H9 (cell line): Measurements from ENCODE around the gene ASTN1. TPM values are rescaled to one million over a fixed set of nuclear protein-coding genes. Genes with fewer than 3 reads are reported as not detected.

ENCODE experiments used
- DNase-seq: peaks from one replicate; pipeline ENCODE4 v3.0.0-alpha.2; 2017
- H2AFZ ChIP-seq: one replicate; pipeline ENCODE4 v1.6.1; 2013; ENCODE audit warnings: mild to moderate bottlenecking, low read length, control low read depth, moderate library complexity
- H2AK5ac ChIP-seq: 2 replicates; pipeline ENCODE4 v1.6.1; 2013; ENCODE audit warnings: low read length, control low read depth, mixed read lengths; ENCODE audit not compliant: insufficient read length
- H2BK120ac ChIP-seq: one replicate; pipeline ENCODE4 v1.6.1; 2013; ENCODE audit warnings: low read depth, mild to moderate bottlenecking, low read length, control low read depth, inconsistent platforms; ENCODE audit not compliant: poor library complexity, severe bottlenecking
- H2BK12ac ChIP-seq: 2 replicates; pipeline ENCODE4 v1.6.1; 2013; ENCODE audit warnings: low read length, control low read depth, mixed read lengths, low read depth; ENCODE audit not compliant: insufficient read length
- H2BK15ac ChIP-seq: 2 replicates; pipeline ENCODE4 v1.6.1; 2013; ENCODE audit warnings: low read depth, low read length, control low read depth
- H2BK20ac ChIP-seq: one replicate; pipeline ENCODE4 v1.6.1; 2013; ENCODE audit warnings: low read depth, mild to moderate bottlenecking, low read length, control low read depth, inconsistent platforms; ENCODE audit not compliant: poor library complexity, severe bottlenecking
- H2BK5ac ChIP-seq: 2 replicates; pipeline ENCODE4 v1.6.1; 2013; ENCODE audit warnings: low read length, control low read depth, mixed read lengths; ENCODE audit not compliant: insufficient read length
- H3K14ac ChIP-seq: 2 replicates; pipeline ENCODE4 v1.6.1; 2013; ENCODE audit warnings: low read length, control low read depth; ENCODE audit not compliant: insufficient read depth
- H3K18ac ChIP-seq: 2 replicates; pipeline ENCODE4 v1.6.1; 2013; ENCODE audit warnings: low read depth, mild to moderate bottlenecking, mixed read lengths, low read length, control low read depth; ENCODE audit not compliant: insufficient read length
- H3K23ac ChIP-seq: 2 replicates; pipeline ENCODE4 v1.6.1; 2013; ENCODE audit warnings: low read length, control low read depth, mixed read lengths, low read depth; ENCODE audit not compliant: insufficient read length
- H3K23me2 ChIP-seq: 2 replicates; pipeline ENCODE4 v1.6.1; 2013; ENCODE audit warnings: low read depth, mild to moderate bottlenecking, mixed read lengths, low read length, control low read depth; ENCODE audit not compliant: insufficient read length, poor library complexity, severe bottlenecking
- H3K27ac ChIP-seq: 2 replicates; pipeline ENCODE4 v1.5.1; 2013; ENCODE audit warnings: low read length, control low read depth, mixed read lengths, low read depth; ENCODE audit not compliant: insufficient read length
- H3K27me3 ChIP-seq: 2 replicates; pipeline ENCODE4 v1.6.1; 2013; ENCODE audit warnings: low read length, control low read depth, inconsistent platforms; ENCODE audit not compliant: insufficient read depth
- H3K4ac ChIP-seq: 2 replicates; pipeline ENCODE4 v1.6.1; 2013; ENCODE audit warnings: low read depth, mild to moderate bottlenecking, control low read depth, inconsistent platforms, low read length, moderate library complexity
- H3K4me1 ChIP-seq: 2 replicates; pipeline ENCODE4 v1.6.1; 2013; ENCODE audit warnings: low read length, control low read depth, inconsistent platforms; ENCODE audit not compliant: insufficient read depth
- H3K4me2 ChIP-seq: 2 replicates; pipeline ENCODE4 v1.6.1; 2013; ENCODE audit warnings: low read length, control low read depth, mixed read lengths; ENCODE audit not compliant: insufficient read length, insufficient read depth
- H3K56ac ChIP-seq: 2 replicates; pipeline ENCODE4 v1.6.1; 2013; ENCODE audit warnings: low read depth, mild to moderate bottlenecking, mixed read lengths, low read length, control low read depth; ENCODE audit not compliant: insufficient read length
- H3K79me1 ChIP-seq: 2 replicates; pipeline ENCODE4 v1.6.1; 2013; ENCODE audit warnings: low read depth, mild to moderate bottlenecking, moderate library complexity, low read length, control low read depth, inconsistent platforms; ENCODE audit not compliant: insufficient read depth, poor library complexity, severe bottlenecking
- H3K79me2 ChIP-seq: 2 replicates; pipeline ENCODE4 v1.6.1; 2013; ENCODE audit warnings: low read length, control low read depth, inconsistent platforms; ENCODE audit not compliant: insufficient read depth
- H3K9ac ChIP-seq: 2 replicates; pipeline ENCODE4 v1.6.1; 2013; ENCODE audit warnings: low read length, control low read depth, mixed read lengths; ENCODE audit not compliant: insufficient read length; ENCODE audit errors: extremely low read depth
- H3K9me3 ChIP-seq: one replicate; pipeline ENCODE4 v1.6.1; 2013; ENCODE audit warnings: low read depth, low read length, inconsistent platforms; ENCODE audit not compliant: control insufficient read depth
- H3T11ph ChIP-seq: one replicate; pipeline ENCODE4 v1.6.1; 2013; ENCODE audit warnings: mild to moderate bottlenecking, low read length, control low read depth, inconsistent platforms
- H4K20me1 ChIP-seq: one replicate; pipeline ENCODE4 v1.6.1; 2013; ENCODE audit not compliant: control insufficient read depth, insufficient read length, insufficient read depth
- H4K5ac ChIP-seq: 2 replicates; pipeline ENCODE4 v1.6.1; 2013; ENCODE audit warnings: low read depth, mild to moderate bottlenecking, mixed read lengths, low read length, control low read depth; ENCODE audit not compliant: insufficient read length
- H4K8ac ChIP-seq: replicated peaks from 2 replicates; pipeline ENCODE4 v1.6.1; 2013; ENCODE audit warnings: low read length, control low read depth, mixed read lengths, low read depth; ENCODE audit not compliant: insufficient read length
- H4K91ac ChIP-seq: 2 replicates; pipeline ENCODE4 v1.6.1; 2013; ENCODE audit warnings: low read depth, mild to moderate bottlenecking, moderate library complexity, mixed read lengths, low read length, control low read depth; ENCODE audit not compliant: insufficient read length
- H3K27ac Mint-ChIP-seq, 3 experiments: 2 replicates in 2 of 3; 3 replicates in 1 of 3; pipeline ENCODE4 v1.8.0; 2020 to 2021; ENCODE audit warnings: mixed read lengths in 3 of 3, mild to moderate bottlenecking in 1 of 3, moderate library complexity in 1 of 3
- H3K27me3 Mint-ChIP-seq: 2 replicates; pipeline ENCODE4 v1.8.0; 2021; ENCODE audit warnings: low read depth, mild to moderate bottlenecking, moderate library complexity, mixed read lengths
- H3K36me3 Mint-ChIP-seq, 3 experiments: 2 replicates in 2 of 3; 3 replicates in 1 of 3; pipeline ENCODE4 v1.8.0; 2020 to 2021; ENCODE audit warnings: low read depth in 3 of 3, mixed read lengths in 3 of 3; ENCODE audit not compliant: insufficient read depth in 1 of 3
- H3K4me1 Mint-ChIP-seq, 2 experiments: 2 replicates each; pipeline ENCODE4 v1.8.0; 2020; ENCODE audit warnings: mixed read lengths in 2 of 2
- H3K4me3 Mint-ChIP-seq, 2 experiments: 2 replicates in 1 of 2; 3 replicates in 1 of 2; pipeline ENCODE4 v1.8.0; 2020 to 2021; ENCODE audit warnings: mild to moderate bottlenecking in 2 of 2, mixed read lengths in 2 of 2, moderate library complexity in 1 of 2
- H3K9me3 Mint-ChIP-seq, 2 experiments: 2 replicates in 1 of 2; 3 replicates in 1 of 2; pipeline ENCODE4 v1.8.0; 2020; ENCODE audit warnings: mild to moderate bottlenecking in 2 of 2, mixed read lengths in 2 of 2, moderate library complexity in 1 of 2
- CTCF ChIP-seq: fragments of 200-600 bp; sonication (generic); conservative IDR thresholded peaks from 3 replicates; pipeline ENCODE4 v1.8.0; 2021; ENCODE audit warnings: antibody characterized with exemption, mild to moderate bottlenecking
- WGBS: extraction: QIAGEN DNeasy Blood & Tissue Kit; methylation state at CpG from one replicate; pipeline ENCODE4 v1.1.7; 2013; ENCODE audit warnings: missing lambda C conversion rate, low lambda C conversion rate, mixed read lengths; ENCODE audit not compliant: insufficient read length; ENCODE audit errors: extremely low coverage; 5-methylcytosine and 5-hydroxymethylcytosine counted together
- total RNA-seq: library from RNA; stranded (reverse); gene quantifications from 2 replicates; pipeline ENCODE4 v1.2.1, GENCODE V29; 2021

Gene ASTN1
- total RNA-seq, 1 experiment from 2014 or later: 0.98 TPM

- H3K18ac ChIP-seq: no peak overlapping the region
- no peak overlapping the region for H3K56ac ChIP-seq
- H3K27me3 ChIP-seq: peaks cover 19% of the 10 kb centered on the region
- H3K9ac ChIP-seq: no peak overlapping the region
- no peaks in the 10 kb centered on the region for H3K79me1 ChIP-seq
- H4K91ac ChIP-seq: no peak overlapping the region
- no peak for TF ChIP-seq CTCF
- H2BK120ac ChIP-seq: no peak overlapping the region
- H2BK20ac ChIP-seq: no peak overlapping the region
- H3K23me2 ChIP-seq: peaks cover 11% of the 10 kb centered on the region
- H2BK15ac ChIP-seq: no peak overlapping the region
- H2BK12ac ChIP-seq: no peak overlapping the region
- Mint-ChIP-seq H3K36me3 (peaks cover 0 to 5% (median 4%) of the 10 kb centered on the region in 3 experiments; a peak in 4 of 7 replicates), H3K9me3 (no peaks in the 10 kb centered on the region), H3K4me3 (no peak overlapping the region), H3K27ac (no peak overlapping the region), H3K4me1 (peaks cover 9 to 12% of the 10 kb centered on the region in 2 experiments), H3K27me3 (peaks cover 4% of the 10 kb centered on the region; the same call in 1 of the 2 replicates)
- H3K14ac ChIP-seq: no peak overlapping the region
- no peaks in the 10 kb centered on the region for H4K20me1 ChIP-seq
- H3T11ph ChIP-seq: no peak overlapping the region
- no peak overlapping the region for H3K4me2 ChIP-seq
- no peak overlapping the region for H3K27ac ChIP-seq
- H4K8ac ChIP-seq: no peak overlapping the region
- no peaks in the 10 kb centered on the region for H3K4me1 ChIP-seq
- H2AK5ac ChIP-seq: no peak overlapping the region
- H2AFZ ChIP-seq: no peak overlapping the region
- WGBS: no CpG with 5 or more reads among the region's 2 CpGs
- no peak overlapping the region for H3K4ac ChIP-seq
- no peak overlapping the region for H4K5ac ChIP-seq
- no peak for DNase-seq
- no peak overlapping the region for H3K23ac ChIP-seq
- H3K9me3 ChIP-seq: no peaks in the 10 kb centered on the region
- H3K79me2 ChIP-seq: no peaks in the 10 kb centered on the region
- no peak overlapping the region for H2BK5ac ChIP-seq
Measured at GRCh38 chr1:177162243-177162642, 2.3 kb downstream of the ASTN1 start.
